Left lobe of liver (tissue), 2 donors: ENCODE data around the gene PSPN. TPM values are rescaled to one million over a fixed set of nuclear protein-coding genes. Genes with fewer than 3 reads are reported as not detected.

ENCODE experiments used
- ATAC-seq: fragments of 200-7000 bp; cut with Tn5 transposase; one replicate; pipeline ENCODE4 v1.9.1; 2020; ENCODE audit warnings: mild to moderate bottlenecking, moderate library complexity
- DNase-seq: peaks from one replicate; pipeline ENCODE4 v3.0.0-alpha.2; 2020; ENCODE audit warnings: low spot score
- total RNA-seq: library from RNA; stranded (reverse); gene quantifications from one replicate; pipeline ENCODE4 v1.2.1, GENCODE V29; 2021
- donor health status: DM: no; HTN: no; CAD: no; lungs with moderate emphysema.
- donor health status: DM: no; HTN: yes; CAD: no.

PSPN gene
- 1.3 TPM for total RNA-seq

GRCh38 chr19:6375411-6376010 lies at the start of gene PSPN:
Gene PSPN (minus strand): TSS chr19:6375933. CDS start chr19:6375849, 84 bp downstream.
- DNase-seq, result no peak
- no peak for ATAC-seq

GRCh38 chr19:6424939-6425731 lies 49.4 kb upstream of the PSPN start:
- DNase-seq, result peak; percentile 100
- ATAC-seq, result peak; percentile 87

GRCh38 chr19:6424195-6424938 lies 48.6 kb upstream of the PSPN start, which contains the start of gene KHSRP:
Gene KHSRP (minus strand): TSS chr19:6424811. CDS start chr19:6424701, 110 bp downstream.
- DNase-seq (peak; percentile 50), ATAC-seq (no peak)

- DNase-seq (peak; percentile 52), ATAC-seq (no peak)
These were observed 47.9 kb upstream of the PSPN start for GRCh38 chr19:6423499-6424194.

- DNase-seq, result no peak
- no peak for ATAC-seq
These were observed 45.6 kb upstream of the PSPN start for GRCh38 chr19:6421075-6422014.

- DNase-seq (no peak), ATAC-seq (no peak)
These were observed 42.8 kb upstream of the PSPN start for GRCh38 chr19:6418562-6418932.

- no peak for DNase-seq
- peak; percentile 72 for ATAC-seq
These were observed 42.2 kb upstream of the PSPN start for GRCh38 chr19:6417713-6418561.

GRCh38 chr19:6416658-6417405 lies 41.1 kb upstream of the PSPN start:
- ATAC-seq, result no peak
- DNase-seq, result no peak

GRCh38 chr19:6415591-6416190 lies 40.0 kb upstream of the PSPN start:
- DNase-seq (no peak), ATAC-seq (no peak)

GRCh38 chr19:6414793-6415590 lies 39.3 kb upstream of the PSPN start:
- DNase-seq (no peak), ATAC-seq (no peak)

- DNase-seq (no peak), ATAC-seq (no peak)
These were observed 38.2 kb upstream of the PSPN start for GRCh38 chr19:6413721-6414643.

GRCh38 chr19:6413291-6413690 lies 37.6 kb upstream of the PSPN start:
- ATAC-seq (no peak), DNase-seq (no peak)

- ATAC-seq, result peak; percentile 71
These were observed 36.8 kb upstream of the PSPN start for GRCh38 chr19:6412447-6413091.

GRCh38 chr19:6412061-6412446 lies 36.3 kb upstream of the PSPN start:
- DNase-seq, result no peak
- peak; percentile 8 for ATAC-seq

More at GRCh38 chr19:6412447-6413091, 36.8 kb upstream of the PSPN start:
- peak; percentile 55 for DNase-seq

- ATAC-seq, result no peak
- DNase-seq, result no peak
These were observed 33.6 kb upstream of the PSPN start for GRCh38 chr19:6409346-6409745.
